Measurements from ENCODE around the gene SF3B5.
"Not testable (repeated sequence)": the region's sequence is repeated elsewhere in the genome, so short reads cannot be mapped to it uniquely, and the experiment has no call there.

GRCh38 chr6:144044989-144045388 lies 50.4 kb downstream of the SF3B5 start:
- not testable (repeated sequence) for TF ChIP-seq CTCF (IDR thresholded peaks at IDR 0.05; ENCODE audit: low read depth, low read length, poor library complexity, severe bottlenecking); EZH2phosphoT487 (IDR thresholded peaks at IDR 0.05; ENCODE audit: borderline replicate concordance, low read length)
